CD4-positive, alpha-beta memory T cell (primary cell): ENCODE results near the gene MYO1F. TPM values are rescaled to one million over a fixed set of nuclear protein-coding genes. Genes with fewer than 3 reads are reported as not detected.

Experiments used
- CTCF ChIA-PET: fragments of 350-600 bp; sonication (Branson Sonifier 250); formaldehyde crosslinking; loops from one replicate; lab custom pipeline; 2021; ENCODE audit warnings: inconsistent platforms; ENCODE audit not compliant: partially characterized antibody; lab: Charles Lee
- POLR2A ChIA-PET: fragments of 350-600 bp; sonication (Branson Sonifier 250); formaldehyde crosslinking; loops from one replicate; lab custom pipeline; 2021; ENCODE audit not compliant: partially characterized antibody; lab: Charles Lee
- DNase-seq, 5 donors: peaks; one replicate each; pipeline versions ENCODE4 v3.0.0 to v3.0.0-alpha.2; 2020 to 2022; ENCODE audit warnings: mixed read lengths in 1 of 5
- H3K27ac ChIP-seq: one replicate; pipeline ENCODE4 v1.7.0; 2013; ENCODE audit warnings: low read depth, low read length
- H3K27me3 ChIP-seq: 2 replicates; pipeline ENCODE4 v1.7.0; 2013; ENCODE audit warnings: mild to moderate bottlenecking, low read length, moderate library complexity; ENCODE audit not compliant: insufficient read depth
- H3K36me3 ChIP-seq: 2 replicates; pipeline ENCODE4 v1.7.0; 2013; ENCODE audit warnings: mild to moderate bottlenecking, low read length, moderate library complexity; ENCODE audit not compliant: insufficient read depth
- H3K4me1 ChIP-seq: 2 replicates; pipeline ENCODE4 v1.7.0; 2013; ENCODE audit warnings: mild to moderate bottlenecking, low read length, moderate library complexity; ENCODE audit not compliant: insufficient read depth
- H3K4me3 ChIP-seq, 2 donors: one replicate each; pipeline ENCODE4 v1.7.0; 2013; ENCODE audit warnings: low read length in 2 of 2, mild to moderate bottlenecking in 1 of 2
- H3K9me3 ChIP-seq, 2 donors: one replicate each; pipeline ENCODE4 v1.7.0; 2013; ENCODE audit warnings: low read length in 2 of 2, control low read depth in 1 of 2; ENCODE audit not compliant: control insufficient read depth in 1 of 2
- H3K27ac Mint-ChIP-seq, 7 donors: one replicate each; pipeline ENCODE4 v1.8.0; 2020 to 2021; ENCODE audit warnings: mixed read lengths in 7 of 7, mild to moderate bottlenecking in 6 of 7, inconsistent platforms in 3 of 7, moderate library complexity in 3 of 7
- H3K27me3 Mint-ChIP-seq, 2 donors: one replicate each; pipeline ENCODE4 v1.8.0; 2020 to 2021; ENCODE audit warnings: mixed read lengths in 2 of 2
- H3K36me3 Mint-ChIP-seq, 2 donors: one replicate each; pipeline ENCODE4 v1.8.0; 2020 to 2021; ENCODE audit warnings: mixed read lengths in 2 of 2, inconsistent platforms in 1 of 2, mild to moderate bottlenecking in 1 of 2
- H3K4me1 Mint-ChIP-seq, 4 donors: one replicate each; pipeline ENCODE4 v1.8.0; 2020 to 2021; ENCODE audit warnings: mixed read lengths in 4 of 4, mild to moderate bottlenecking in 1 of 4
- H3K4me3 Mint-ChIP-seq, 8 donors: one replicate each; pipeline ENCODE4 v1.8.0; 2020 to 2021; ENCODE audit warnings: mixed read lengths in 8 of 8, mild to moderate bottlenecking in 7 of 8, moderate library complexity in 6 of 8, inconsistent platforms in 3 of 8
- H3K9me3 Mint-ChIP-seq, 8 donors: one replicate each; pipeline ENCODE4 v1.8.0; 2020 to 2021; ENCODE audit warnings: mixed read lengths in 8 of 8, mild to moderate bottlenecking in 5 of 8, inconsistent platforms in 3 of 8, moderate library complexity in 1 of 8
- intact Hi-C: fragments of 100-400 bp; cut with micrococcal nuclease; formaldehyde crosslinking; loops from one replicate; pipeline ENCODE4 v1.15.1; 2023
- polyA plus RNA-seq, 2 donors: library from polyadenylated mRNA; unstranded; fragments of 300-500 nt; fragmentation: Illumina TruSeq; gene quantifications; one replicate each; pipeline ENCODE4 v1.2.3, GENCODE V29; 2021
- total RNA-seq, 2 experiments: library from RNA; stranded (reverse); gene quantifications; one replicate each; pipeline ENCODE4 v1.2.3, GENCODE V29; 2021

Gene MYO1F
- total and polyA plus RNA-seq, 4 experiments from 2014 or later: 35.9 to 359 (median 220) TPM

GRCh38 chr19:8610936-8611300, 33.7 kb upstream of the MYO1F start:
- Histone ChIP-seq H3K36me3 (no peaks in the 10 kb centered on the region), H3K4me1 (peaks cover 37% of the 10 kb centered on the region), H3K27ac (no peak overlapping the region), H3K27me3 (no peaks in the 10 kb centered on the region), H3K4me3 (peak overlapping the region in 1 of 2 donors; percentile 80), H3K9me3 (no peaks in the 10 kb centered on the region)
- Mint-ChIP-seq H3K4me3 (peak overlapping the region in 2 of 8 donors; percentile 29 to 43), H3K4me1 (peaks cover 22 to 59% (median 46%) of the 10 kb centered on the region in 4 donors), H3K27ac (no peak overlapping the region), H3K27me3 (peaks cover 1 to 2% of the 10 kb centered on the region in 2 donors), H3K9me3 (peaks cover 0 to 1% (median 0%) of the 10 kb centered on the region in 8 donors), H3K36me3 (peaks cover 11 to 22% of the 10 kb centered on the region in 2 donors)
- POLR2A ChIA-PET: interaction anchor here (1.5 kb wide), 1 partner anchor 15 kb away, joined by 5 read pairs; no protein-coding TSS in a partner anchor
- no peak for DNase-seq
- CTCF ChIA-PET: interaction anchor here (1.0 kb wide), 1 partner anchor 24 kb away, joined by 4 read pairs; no protein-coding TSS in a partner anchor
- intact Hi-C loops: loop anchor here (2.0 kb wide), 1 partner anchor 18 kb away; no protein-coding TSS in a partner anchor

GRCh38 chr19:8610041-8610935, 33.0 kb upstream of the MYO1F start, which contains the start of gene ADAMTS10:
Gene ADAMTS10, minus strand, starts transcription at chr19:8610715. Its CDS starts 5,005 bp downstream, at chr19:8605710.
- intact Hi-C loops: loop anchor here (2.0 kb wide), 1 partner anchor 17 kb away; no protein-coding TSS in a partner anchor
- Mint-ChIP-seq H3K4me1 (peaks cover 18 to 52% (median 41%) of the 10 kb centered on the region in 4 donors), H3K27me3 (no peaks in the 10 kb centered on the region), H3K9me3 (peaks cover 0 to 1% (median 0%) of the 10 kb centered on the region in 8 donors), H3K4me3 (peak within 1 kb of the TSS; percentile 94 to 99 (median 96)), H3K36me3 (peaks cover 11 to 22% of the 10 kb centered on the region in 2 donors), H3K27ac (peak within 1 kb of the TSS; percentile 81 to 98 (median 90))
- Histone ChIP-seq H3K4me3 (peak within 1 kb of the TSS; percentile 80 to 94), H3K27ac (peak within 1 kb of the TSS; percentile 17), H3K9me3 (no peaks in the 10 kb centered on the region), H3K4me1 (peaks cover 31% of the 10 kb centered on the region), H3K27me3 (no peaks in the 10 kb centered on the region), H3K36me3 (no peaks in the 10 kb centered on the region)
- POLR2A ChIA-PET: interaction anchor here (1.8 kb wide), 1 partner anchor 17 kb away, joined by 4 read pairs; no protein-coding TSS in a partner anchor
- CTCF ChIA-PET: no interaction called here
- peak; percentile 46 to 65 (median 51) for DNase-seq

GRCh38 chr19:8609279-8610040, 32.2 kb upstream of the MYO1F start:
- POLR2A ChIA-PET: interaction anchor here (1.4 to 1.8 kb wide), 2 partner anchors 16 to 38 kb away, joined by 4 read pairs; no protein-coding TSS in a partner anchor
- Mint-ChIP-seq H3K4me3 (peak overlapping the region; percentile 94 to 99 (median 96)), H3K9me3 (peaks cover 0 to 1% (median 0%) of the 10 kb centered on the region in 8 donors), H3K27ac (peak overlapping the region; percentile 70 to 98 (median 90)), H3K36me3 (peaks cover 16 to 25% of the 10 kb centered on the region in 2 donors), H3K4me1 (peaks cover 15 to 48% (median 38%) of the 10 kb centered on the region in 4 donors), H3K27me3 (no peaks in the 10 kb centered on the region)
- H3K9me3 ChIP-seq: no peaks in the 10 kb centered on the region
- H3K4me1 ChIP-seq: peaks cover 28% of the 10 kb centered on the region
- no peak for DNase-seq
- no peaks in the 10 kb centered on the region for H3K27me3 ChIP-seq
- CTCF ChIA-PET: interaction anchor here (0.6 kb wide), 1 partner anchor 128 kb away, joined by 3 read pairs; no protein-coding TSS in a partner anchor
- peak overlapping the region; percentile 17 for H3K27ac ChIP-seq
- H3K36me3 ChIP-seq: no peaks in the 10 kb centered on the region
- H3K4me3 ChIP-seq: peak overlapping the region; percentile 80 to 94
- intact Hi-C loops: loop anchor here (2.0 kb wide), 1 partner anchor 17 kb away; no protein-coding TSS in a partner anchor

- no peaks in the 10 kb centered on the region for H3K9me3 ChIP-seq
- Mint-ChIP-seq H3K4me3 (peak overlapping the region; percentile 79 to 90 (median 85)), H3K9me3 (peaks cover 0 to 1% (median 0%) of the 10 kb centered on the region in 8 donors), H3K36me3 (peaks cover 16 to 25% of the 10 kb centered on the region in 2 donors), H3K4me1 (peaks cover 15 to 48% (median 38%) of the 10 kb centered on the region in 4 donors), H3K27me3 (no peaks in the 10 kb centered on the region), H3K27ac (peak overlapping the region in 6 of 7 donors; percentile 60 to 93 (median 86))
- no peak overlapping the region for H3K27ac ChIP-seq
- DNase-seq: no peak
- H3K27me3 ChIP-seq: no peaks in the 10 kb centered on the region
- CTCF ChIA-PET: interaction anchor here (0.6 kb wide), 1 partner anchor 127 kb away, joined by 3 read pairs; no protein-coding TSS in a partner anchor
- POLR2A ChIA-PET: interaction anchor here (1.4 to 1.8 kb wide), 2 partner anchors 16 to 38 kb away, joined by 4 read pairs; no protein-coding TSS in a partner anchor
- intact Hi-C loops: no loop called here
- no peaks in the 10 kb centered on the region for H3K36me3 ChIP-seq
- H3K4me1 ChIP-seq: peaks cover 28% of the 10 kb centered on the region
- peak overlapping the region in 1 of 2 donors; percentile 80 for H3K4me3 ChIP-seq
Observed at GRCh38 chr19:8608941-8609278, 31.7 kb upstream of the MYO1F start.

- Histone ChIP-seq H3K27me3 (no peaks in the 10 kb centered on the region), H3K9me3 (no peaks in the 10 kb centered on the region), H3K36me3 (no peaks in the 10 kb centered on the region), H3K27ac (no peak overlapping the region), H3K4me1 (peaks cover 28% of the 10 kb centered on the region), H3K4me3 (no peak overlapping the region)
- peaks cover 0 to 1% (median 0%) of the 10 kb centered on the region in 8 donors for H3K9me3 Mint-ChIP-seq
- H3K36me3 Mint-ChIP-seq: peaks cover 29 to 33% of the 10 kb centered on the region in 2 donors
- DNase-seq: no peak
- peak overlapping the region in 2 of 7 donors; percentile 75 to 81 for H3K27ac Mint-ChIP-seq
- intact Hi-C loops: no loop called here
- CTCF ChIA-PET: no interaction called here
- H3K4me1 Mint-ChIP-seq: peaks cover 15 to 46% (median 34%) of the 10 kb centered on the region in 4 donors
- POLR2A ChIA-PET: no interaction called here
- H3K4me3 Mint-ChIP-seq: peak overlapping the region in 4 of 8 donors; percentile 7 to 34 (median 14)
- H3K27me3 Mint-ChIP-seq: no peaks in the 10 kb centered on the region
Observed at GRCh38 chr19:8607386-8607785, 30.1 kb upstream of the MYO1F start.

GRCh38 chr19:8605514-8605913, 28.3 kb upstream of the MYO1F start:
- H3K9me3 ChIP-seq: no peaks in the 10 kb centered on the region
- POLR2A ChIA-PET: interaction anchor here (1.3 to 1.5 kb wide), 2 partner anchors 12 to 92 kb away, joined by 3 to 5 read pairs; partner anchors contain the start of gene ZNF414
- Mint-ChIP-seq H3K4me3 (no peak overlapping the region), H3K9me3 (peaks cover 0 to 1% (median 0%) of the 10 kb centered on the region in 8 donors), H3K27me3 (no peaks in the 10 kb centered on the region), H3K4me1 (peaks cover 13 to 35% (median 28%) of the 10 kb centered on the region in 4 donors), H3K27ac (no peak overlapping the region), H3K36me3 (peaks cover 38 to 41% of the 10 kb centered on the region in 2 donors)
- intact Hi-C loops: no loop called here
- H3K36me3 ChIP-seq: no peaks in the 10 kb centered on the region
- H3K27ac ChIP-seq: no peak overlapping the region
- peaks cover 17% of the 10 kb centered on the region for H3K4me1 ChIP-seq
- H3K4me3 ChIP-seq: no peak overlapping the region
- DNase-seq: no peak
- H3K27me3 ChIP-seq: no peaks in the 10 kb centered on the region
- CTCF ChIA-PET: interaction anchor here (1.2 kb wide), 1 partner anchor 10 kb away, joined by 3 read pairs; no protein-coding TSS in a partner anchor
